ENCODE measurements around the gene PHAX. TPM values are rescaled to one million over a fixed set of nuclear protein-coding genes. Genes with fewer than 3 reads are reported as not detected.
"Not testable (repeated sequence)": the region's sequence is repeated elsewhere in the genome, so short reads cannot be mapped to it uniquely, and the experiment has no call there.

The PHAX gene
- total RNA-seq, 2 donors from 2014 or later = 23.4 to 27.4 TPM

DNA sequence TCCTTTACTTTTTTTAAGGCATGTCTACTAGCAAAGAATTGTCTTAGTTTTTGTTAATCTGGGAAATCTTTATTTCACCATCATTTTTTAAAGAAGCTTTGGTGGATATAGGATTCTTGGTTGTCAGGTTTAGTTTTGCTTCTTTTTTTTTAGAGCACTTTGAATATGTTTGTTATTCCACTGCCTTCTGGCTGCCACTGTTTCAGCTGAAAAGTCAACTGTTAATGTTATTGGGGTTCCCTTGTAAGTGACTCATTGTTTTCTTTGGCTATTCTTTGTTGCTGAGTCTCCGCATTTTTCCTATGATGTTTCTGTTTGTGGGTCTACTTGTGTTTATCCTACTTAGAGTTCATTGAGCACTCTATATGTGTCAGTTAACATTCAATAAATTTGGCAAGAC lies 44.4 kb downstream of the PHAX start:
- Histone ChIP-seq H3K27ac (no peak overlapping the region), H3K36me3 (no peaks in the 10 kb centered on the region), H3K27me3 (replicated peaks; ENCODE audit: insufficient read depth) (no peaks in the 10 kb centered on the region), H3K4me3 (no peak overlapping the region), H3K4me1 (ENCODE audit: control insufficient read depth in 1 of 2, low read depth in 2 of 2) (no peaks in the 10 kb centered on the region), H3K9me3 (peaks cover 3% of the 10 kb centered on the region)
- TF ChIP-seq, protein P1, sequence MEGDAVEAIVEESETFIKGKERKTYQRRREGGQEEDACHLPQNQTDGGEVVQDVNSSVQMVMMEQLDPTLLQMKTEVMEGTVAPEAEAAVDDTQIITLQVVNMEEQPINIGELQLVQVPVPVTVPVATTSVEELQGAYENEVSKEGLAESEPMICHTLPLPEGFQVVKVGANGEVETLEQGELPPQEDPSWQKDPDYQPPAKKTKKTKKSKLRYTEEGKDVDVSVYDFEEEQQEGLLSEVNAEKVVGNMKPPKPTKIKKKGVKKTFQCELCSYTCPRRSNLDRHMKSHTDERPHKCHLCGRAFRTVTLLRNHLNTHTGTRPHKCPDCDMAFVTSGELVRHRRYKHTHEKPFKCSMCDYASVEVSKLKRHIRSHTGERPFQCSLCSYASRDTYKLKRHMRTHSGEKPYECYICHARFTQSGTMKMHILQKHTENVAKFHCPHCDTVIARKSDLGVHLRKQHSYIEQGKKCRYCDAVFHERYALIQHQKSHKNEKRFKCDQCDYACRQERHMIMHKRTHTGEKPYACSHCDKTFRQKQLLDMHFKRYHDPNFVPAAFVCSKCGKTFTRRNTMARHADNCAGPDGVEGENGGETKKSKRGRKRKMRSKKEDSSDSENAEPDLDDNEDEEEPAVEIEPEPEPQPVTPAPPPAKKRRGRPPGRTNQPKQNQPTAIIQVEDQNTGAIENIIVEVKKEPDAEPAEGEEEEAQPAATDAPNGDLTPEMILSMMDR (IDR thresholded peaks at IDR 0.05) = no peak
- ATAC-seq (ENCODE audit: insufficient number of reproducible peaks, low FRiP score, low read depth) (no peak), DNase-seq (ENCODE audit: low spot score) (no peak)

DNA sequence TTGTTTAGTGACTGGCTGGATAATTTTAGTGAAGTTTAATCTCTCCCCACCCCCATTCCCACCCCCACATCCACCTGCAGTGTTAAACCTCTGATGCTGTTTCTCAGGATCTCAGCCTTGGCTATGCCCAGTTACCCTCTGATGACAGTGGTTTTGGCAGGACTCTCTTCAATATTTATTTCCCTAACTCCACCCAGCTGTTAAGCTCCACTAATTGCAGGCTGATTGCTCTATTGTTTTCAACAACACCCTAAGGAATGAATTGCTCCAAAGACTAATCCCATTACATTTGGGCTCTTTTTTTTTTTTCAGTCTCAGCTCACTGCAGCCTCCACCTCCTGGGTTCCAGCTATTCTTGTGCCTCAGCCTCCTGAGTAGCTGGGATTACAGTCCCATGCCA lies 46.3 kb downstream of the PHAX start:
- H3K9me3 ChIP-seq = peaks cover 3% of the 10 kb centered on the region
- no peak for ATAC-seq (ENCODE audit: insufficient number of reproducible peaks, low FRiP score, low read depth)
- H3K27ac ChIP-seq = no peak overlapping the region
- no peaks in the 10 kb centered on the region for H3K27me3 ChIP-seq (replicated peaks; ENCODE audit: insufficient read depth)
- no peaks in the 10 kb centered on the region for H3K36me3 ChIP-seq
- DNase-seq (ENCODE audit: low spot score) = no peak
- H3K4me1 ChIP-seq (ENCODE audit: control insufficient read depth in 1 of 2, low read depth in 2 of 2) = no peaks in the 10 kb centered on the region
- TF ChIP-seq, protein P1 (IDR thresholded peaks at IDR 0.05) = no peak
- H3K4me3 ChIP-seq = no peak overlapping the region

DNA sequence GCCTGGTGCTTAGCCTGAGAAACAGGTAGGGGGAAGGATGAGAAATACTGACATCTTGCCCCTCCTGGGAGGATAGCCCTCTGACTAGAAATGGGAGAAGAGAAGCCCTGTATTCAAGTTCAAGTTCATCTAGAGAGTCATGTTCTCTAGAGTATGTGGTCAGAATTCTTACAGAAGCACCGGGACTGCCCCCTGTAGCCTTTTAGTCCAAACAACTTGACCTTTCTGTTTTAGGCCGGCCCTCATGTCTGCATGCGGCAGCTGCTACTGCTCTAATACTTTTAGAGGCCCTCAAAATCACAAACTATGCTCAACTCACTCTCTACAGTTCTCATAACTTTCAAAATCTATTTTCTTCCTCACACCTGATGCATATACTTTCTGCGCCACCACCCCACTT lies 47.7 kb downstream of the PHAX start:
- ATAC-seq (ENCODE audit: insufficient number of reproducible peaks, low FRiP score, low read depth) = no peak
- H3K36me3 ChIP-seq = no peaks in the 10 kb centered on the region
- TF ChIP-seq, protein P1 (IDR thresholded peaks at IDR 0.05) = no peak

DNA sequence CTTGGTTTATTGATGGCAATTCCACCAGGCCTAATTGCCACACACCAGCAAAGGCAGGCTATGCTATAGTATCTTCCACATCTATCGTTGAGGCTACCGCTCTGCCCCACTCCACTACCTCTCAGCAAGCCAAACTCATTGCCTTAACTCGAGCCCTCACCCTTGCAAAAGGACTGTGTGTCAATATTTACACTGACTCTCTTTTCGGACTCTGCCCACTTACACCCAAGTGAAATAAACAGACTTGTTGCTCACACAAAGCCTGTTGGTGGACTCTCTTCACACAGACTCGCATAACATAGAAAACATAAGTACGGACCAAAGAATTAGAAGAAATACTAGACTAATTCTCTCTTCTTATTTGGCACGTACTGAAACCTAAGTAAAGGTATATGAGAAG lies 48.3 kb downstream of the PHAX start:
- not testable (repeated sequence) for H3K4me3 ChIP-seq; H3K4me1 ChIP-seq (ENCODE audit: control insufficient read depth in 1 of 2, low read depth in 2 of 2); DNase-seq (ENCODE audit: low spot score); H3K36me3 ChIP-seq; H3K27me3 ChIP-seq (replicated peaks; ENCODE audit: insufficient read depth); H3K27ac ChIP-seq; ATAC-seq (ENCODE audit: insufficient number of reproducible peaks, low FRiP score, low read depth); H3K9me3 ChIP-seq

More for the DNA sequence above, 47.7 kb downstream of the PHAX start:
- Histone ChIP-seq H3K27me3 (replicated peaks; ENCODE audit: insufficient read depth) (no peaks in the 10 kb centered on the region), H3K4me3 (no peak overlapping the region), H3K9me3 (peaks cover 3% of the 10 kb centered on the region), H3K27ac (no peak overlapping the region), H3K4me1 (ENCODE audit: control insufficient read depth in 1 of 2, low read depth in 2 of 2) (no peaks in the 10 kb centered on the region)
- no peak for DNase-seq (ENCODE audit: low spot score)

DNA sequence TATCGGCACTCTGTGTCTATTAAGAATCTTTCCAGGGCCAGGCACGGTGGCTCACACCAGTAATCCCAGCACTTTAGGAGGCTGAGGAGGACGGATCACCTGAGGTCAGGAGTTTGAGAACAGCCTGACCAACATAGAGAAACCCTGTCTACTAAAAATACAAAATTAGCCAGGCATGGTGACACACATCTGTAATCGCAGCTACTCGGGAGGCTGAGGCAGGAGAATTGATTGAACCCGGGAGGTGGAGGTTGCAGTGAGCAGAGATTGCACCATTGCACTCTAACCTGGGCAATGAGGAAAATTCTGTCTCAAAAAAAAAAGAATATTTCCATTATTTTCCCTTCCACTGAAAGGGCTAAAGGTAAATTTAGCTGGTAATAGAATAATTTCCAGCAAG lies 49.0 kb downstream of the PHAX start:
- not testable (repeated sequence) for H3K4me3 ChIP-seq; H3K27me3 ChIP-seq (replicated peaks; ENCODE audit: insufficient read depth); DNase-seq (ENCODE audit: low spot score); H3K36me3 ChIP-seq; H3K9me3 ChIP-seq; H3K4me1 ChIP-seq (ENCODE audit: control insufficient read depth in 1 of 2, low read depth in 2 of 2); H3K27ac ChIP-seq; ATAC-seq (ENCODE audit: insufficient number of reproducible peaks, low FRiP score, low read depth)

DNA sequence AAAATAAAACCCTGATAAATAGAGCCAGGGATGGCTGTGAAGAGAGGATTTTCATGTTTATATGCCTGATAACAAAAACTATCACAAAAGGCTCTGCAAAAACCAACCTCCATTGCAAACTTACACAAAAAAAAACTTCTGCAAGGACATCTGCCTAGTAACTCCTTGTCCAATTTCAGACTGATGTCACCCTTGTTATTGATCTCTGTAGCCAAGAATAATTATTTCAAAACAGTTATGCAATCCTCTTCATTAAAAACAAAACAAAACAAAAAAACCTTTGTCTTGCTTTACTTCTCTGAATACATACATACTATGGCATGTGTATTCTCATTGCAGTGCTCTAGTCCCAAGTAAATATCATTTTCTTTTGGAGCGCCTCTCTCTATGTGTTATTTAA lies 49.7 kb downstream of the PHAX start:
- Histone ChIP-seq H3K4me1 (ENCODE audit: control insufficient read depth in 1 of 2, low read depth in 2 of 2) (no peaks in the 10 kb centered on the region), H3K27ac (no peak overlapping the region), H3K27me3 (replicated peaks; ENCODE audit: insufficient read depth) (no peaks in the 10 kb centered on the region), H3K36me3 (no peaks in the 10 kb centered on the region), H3K9me3 (no peaks in the 10 kb centered on the region), H3K4me3 (no peak overlapping the region)
- ATAC-seq (ENCODE audit: insufficient number of reproducible peaks, low FRiP score, low read depth) (no peak), DNase-seq (ENCODE audit: low spot score) (no peak)
- TF ChIP-seq, protein P1 (IDR thresholded peaks at IDR 0.05) = no peak

All from thoracic aorta (tissue), 2 donors.